Hematopoietic multipotent progenitor cell treated with erythropoietin and hydrocortisone succinate and interleukin-3 and kit ligand, for 17 days (in vitro differentiated cells): ENCODE results near the gene IFIT1.
"Not testable (repeated sequence)": the region's sequence is repeated elsewhere in the genome, so short reads cannot be mapped to it uniquely, and the experiment has no call there.

Experiments used
- DNase-seq: peaks from one replicate; pipeline ENCODE4 v3.0.0-alpha.2; 2015; ENCODE audit warnings: low spot score

The IFIT1 gene

DNA sequence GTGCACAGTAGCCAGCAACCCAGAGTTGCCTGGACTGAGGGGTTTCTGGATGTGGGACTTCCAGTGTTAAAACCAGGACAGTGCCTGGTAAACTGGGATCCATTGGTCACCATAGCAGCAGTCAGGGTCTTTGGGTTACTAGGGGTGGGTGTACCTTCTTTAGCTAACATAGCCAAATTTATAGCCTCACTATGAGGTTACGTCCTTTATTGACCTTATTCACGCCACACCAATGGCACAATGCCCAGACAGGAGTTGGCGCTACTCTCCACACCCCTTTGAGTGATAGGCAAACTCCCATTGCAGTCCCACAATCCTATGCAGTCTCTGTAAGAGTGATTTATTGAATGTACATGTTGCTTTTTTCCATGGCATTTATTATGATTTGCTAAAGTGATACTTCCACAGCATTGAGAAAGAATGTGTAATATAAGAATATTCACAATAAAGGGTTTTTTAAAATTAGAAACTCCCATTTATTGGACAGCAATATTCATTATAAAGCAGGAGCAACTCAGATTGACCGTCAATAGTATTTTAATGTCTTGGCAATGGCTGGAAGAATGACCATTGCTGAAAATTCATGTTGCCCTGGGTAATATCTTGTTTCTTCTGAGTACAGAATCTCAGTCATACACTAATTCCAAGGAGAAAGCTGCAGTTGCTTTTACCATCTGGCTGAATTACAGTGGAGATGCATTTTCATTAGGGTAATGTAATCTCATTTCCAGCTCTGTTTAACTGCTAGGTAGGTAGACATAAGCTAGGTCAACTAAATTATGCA, 48.0 kb downstream of the IFIT1 start:
- DNase-seq, result no peak

DNA sequence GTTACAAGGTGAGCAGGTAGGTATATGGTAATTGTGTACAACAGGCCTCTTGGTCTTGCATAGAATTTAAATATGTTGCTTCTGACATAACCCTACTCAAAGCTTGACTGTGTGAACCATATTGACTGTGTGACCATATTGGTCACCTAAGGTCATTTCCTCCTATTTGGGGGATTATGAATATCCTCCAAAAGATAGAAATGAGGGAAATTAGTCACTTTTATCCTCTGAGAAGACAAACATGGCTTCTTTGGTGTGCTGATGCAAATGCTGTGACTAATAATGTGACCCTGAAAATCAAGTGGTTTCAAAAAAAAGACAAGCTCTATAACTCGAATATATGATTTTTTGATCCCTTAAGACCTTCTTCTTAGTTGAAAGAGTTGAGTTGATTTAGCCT, 49.9 kb downstream of the IFIT1 start:
- DNase-seq, result no peak

DNA sequence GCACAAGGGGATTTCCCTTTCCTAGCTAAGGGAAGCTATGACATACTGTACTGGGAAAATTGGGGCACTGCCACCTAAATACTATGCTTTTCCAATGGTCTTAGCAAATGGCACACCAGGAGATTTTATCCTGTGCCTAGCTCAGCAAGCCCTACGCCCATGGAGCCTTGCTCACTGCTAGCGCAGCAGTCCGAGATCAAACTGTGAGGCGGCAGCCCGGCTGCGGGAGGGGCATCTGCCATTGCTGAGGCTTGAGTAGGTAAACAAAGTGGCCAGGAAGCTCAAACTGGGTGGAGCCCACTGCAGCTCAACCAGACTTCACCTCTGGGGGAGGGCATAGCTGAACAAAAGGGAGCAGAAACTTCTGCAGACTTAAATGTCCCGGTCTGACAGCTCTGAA, 52.4 kb downstream of the IFIT1 start:
- DNase-seq, result not testable (repeated sequence)

DNA sequence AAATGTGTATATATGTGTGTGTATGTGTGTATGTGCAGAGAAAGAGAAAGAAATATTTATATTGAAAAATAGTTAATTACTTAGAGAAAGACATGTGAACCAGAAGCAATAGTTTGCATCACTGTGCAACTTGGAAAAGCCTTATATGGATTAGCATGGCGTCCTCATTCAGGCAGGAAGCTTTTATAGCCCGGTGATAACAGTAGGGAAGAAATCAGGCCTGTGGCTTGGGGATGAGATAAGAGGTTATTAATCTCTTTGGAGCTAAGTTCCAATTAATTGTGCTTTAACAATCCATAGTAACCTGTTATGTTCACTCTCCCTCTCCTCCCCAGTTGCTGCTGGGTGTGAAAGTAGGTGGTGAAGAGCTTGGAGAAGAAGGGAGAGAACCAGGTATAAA, 58.5 kb downstream of the IFIT1 start:
- DNase-seq, result no peak

DNA sequence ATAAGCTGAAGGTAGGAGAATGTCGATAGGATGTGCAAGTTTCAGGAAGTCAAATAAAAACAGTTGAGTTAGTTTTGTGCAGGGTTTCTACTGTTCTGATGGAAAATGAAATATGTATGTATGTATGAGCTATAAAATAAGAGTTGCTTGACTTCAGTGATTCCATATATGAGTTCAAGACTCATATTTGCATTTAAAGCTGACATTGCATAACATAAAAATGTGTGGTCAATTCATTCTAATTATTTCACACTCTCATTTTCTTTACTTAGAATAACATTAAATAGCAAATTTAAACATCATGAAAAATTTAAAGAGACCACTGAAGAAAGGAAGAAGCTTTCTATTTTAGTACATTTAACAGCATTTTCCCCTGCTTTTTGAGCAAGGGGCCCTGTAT, 59.8 kb downstream of the IFIT1 start:
- no peak for DNase-seq

DNA sequence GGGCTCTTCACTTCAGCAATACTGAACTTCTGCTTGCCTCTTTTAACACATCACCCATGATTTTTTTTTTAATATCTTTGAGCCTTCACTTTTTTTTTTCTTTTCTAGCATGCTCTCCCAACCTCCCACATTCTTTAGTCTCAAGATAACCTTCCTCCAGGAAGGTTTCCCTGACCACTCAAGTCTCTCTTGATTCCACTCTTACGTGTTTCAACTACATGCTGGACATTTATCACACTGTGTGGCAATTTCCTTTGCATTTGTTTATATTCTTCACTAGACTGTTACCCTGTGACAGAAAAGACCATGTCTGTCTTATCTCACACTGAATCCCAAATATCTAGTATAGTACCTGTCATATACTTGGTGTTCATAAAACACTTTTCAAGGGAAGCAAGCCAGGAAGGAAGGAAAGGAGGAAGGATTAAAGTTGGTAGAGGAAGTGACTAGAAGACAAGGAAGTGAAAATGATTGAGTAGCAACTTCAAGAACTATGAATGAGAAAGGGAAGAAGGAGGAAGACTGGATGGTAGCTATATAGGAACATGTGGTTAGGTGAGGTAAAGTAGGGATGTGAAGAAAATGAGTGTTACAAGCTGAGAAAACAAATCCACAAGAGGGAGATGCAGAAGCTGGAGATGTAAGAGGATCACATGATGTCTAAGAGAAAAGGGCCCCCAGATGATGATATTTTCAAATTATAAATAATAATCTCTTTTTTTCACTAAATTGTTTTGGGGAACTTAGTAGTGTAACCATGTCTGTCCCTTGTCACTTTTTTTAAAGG, 62.3 kb downstream of the IFIT1 start:
- no peak for DNase-seq
